GM19395 (cell line): ENCODE results near the gene BCAN.

Source experiments
- ATAC-seq: cut with Tn5 transposase; IDR thresholded peaks from one replicate; pipeline ENCODE4 v1.9.1; 2021; ENCODE audit warnings: mild to moderate bottlenecking, moderate library complexity; ENCODE audit not compliant: unreplicated experiment

Gene BCAN

DNA sequence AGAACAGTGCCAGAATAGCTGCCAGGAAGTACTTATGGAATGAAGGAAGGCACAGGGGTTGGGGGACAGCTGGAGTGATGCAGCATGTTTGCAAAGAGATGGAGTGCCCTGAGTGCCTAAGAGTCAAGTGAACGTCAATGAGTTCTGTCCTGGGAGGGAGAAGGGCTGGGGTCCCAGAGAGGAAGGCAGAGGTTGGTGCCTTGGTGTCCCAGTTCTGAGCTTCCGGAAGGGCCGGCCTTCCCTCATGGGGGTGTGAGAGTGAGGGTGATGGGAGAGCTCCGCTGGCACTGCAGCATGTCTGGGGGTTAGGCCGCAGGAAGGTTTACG is 17.7 kb downstream of the BCAN start:
- no peak for ATAC-seq

- ATAC-seq, result peak; percentile 50
Observed at GRCh38 chr1:156659988-156660751, 18.3 kb downstream of the BCAN start.

- ATAC-seq, result no peak
Observed at GRCh38 chr1:156660752-156661112, 18.8 kb downstream of the BCAN start.

DNA sequence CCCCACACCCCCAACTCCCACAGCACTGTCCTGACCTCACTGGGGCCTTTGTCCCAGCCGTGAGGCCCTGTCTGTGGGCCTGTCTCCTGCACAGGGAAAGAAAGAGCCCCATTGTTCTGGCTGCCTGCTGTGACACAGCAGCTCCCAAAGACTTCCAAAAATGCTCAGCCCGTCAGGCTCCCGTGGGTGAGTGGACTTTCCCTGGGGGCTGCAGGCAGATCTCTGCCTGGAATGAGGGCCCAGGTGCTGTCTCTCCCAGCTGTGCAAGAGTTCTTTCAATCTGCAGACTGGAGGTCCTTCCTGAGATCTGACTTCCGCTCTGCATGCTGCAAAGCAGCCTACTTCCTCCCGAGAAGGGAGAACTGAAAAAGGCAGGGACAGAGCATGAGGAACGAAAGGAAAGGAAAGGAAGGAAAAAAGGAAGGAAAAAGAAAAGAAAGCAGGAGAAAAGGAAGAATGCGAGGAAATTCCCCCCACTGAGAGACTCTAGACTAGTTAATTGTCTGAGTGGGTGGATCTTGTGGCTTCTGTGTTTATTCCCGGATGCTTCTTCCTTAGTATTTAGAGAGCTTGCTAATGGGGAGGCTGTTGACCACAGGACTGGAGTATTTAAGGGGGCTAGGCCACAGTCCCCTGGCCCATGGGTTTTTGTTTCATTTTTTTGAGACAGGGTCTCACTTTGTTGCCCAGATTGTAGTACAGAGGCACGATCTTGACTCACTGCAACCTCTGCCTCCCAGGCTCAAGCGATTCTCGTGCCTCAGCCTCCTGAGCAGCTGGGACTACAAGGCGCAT is 20.3 kb downstream of the BCAN start:
- ATAC-seq, result no peak

DNA sequence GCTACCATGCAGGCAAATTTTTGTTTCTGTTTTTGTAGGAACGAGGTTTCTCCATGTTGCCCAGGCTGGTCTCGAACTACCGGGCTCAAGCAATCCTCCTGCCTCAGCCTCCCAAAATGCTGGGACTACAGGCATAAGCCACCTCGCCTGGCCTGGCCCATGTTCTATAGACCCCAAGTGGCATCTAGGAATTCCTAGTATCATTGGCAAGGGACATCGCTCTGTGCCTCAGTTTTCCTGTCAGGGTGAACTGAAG is 20.8 kb downstream of the BCAN start:
- no peak for ATAC-seq

DNA sequence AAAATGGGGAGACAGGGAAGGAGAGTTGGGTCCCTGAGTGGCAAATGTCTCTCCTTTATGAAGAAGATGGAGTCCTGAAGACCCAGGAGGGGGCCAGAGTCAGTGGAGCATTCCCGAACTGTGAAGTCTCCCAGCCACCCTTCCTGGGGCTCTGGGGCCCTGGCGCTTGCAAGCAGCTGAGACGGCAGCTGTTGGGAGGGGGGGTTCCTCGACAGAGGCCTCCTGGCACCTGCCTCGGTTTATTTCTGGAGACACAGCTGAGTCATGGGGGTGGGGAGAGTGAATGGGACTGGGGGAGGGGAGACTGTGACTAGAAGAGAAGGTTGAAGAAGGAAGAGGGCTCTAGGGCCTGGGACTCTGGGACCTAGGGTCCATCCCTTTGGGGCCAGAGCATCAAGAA is 21.3 kb downstream of the BCAN start:
- ATAC-seq, result no peak

DNA sequence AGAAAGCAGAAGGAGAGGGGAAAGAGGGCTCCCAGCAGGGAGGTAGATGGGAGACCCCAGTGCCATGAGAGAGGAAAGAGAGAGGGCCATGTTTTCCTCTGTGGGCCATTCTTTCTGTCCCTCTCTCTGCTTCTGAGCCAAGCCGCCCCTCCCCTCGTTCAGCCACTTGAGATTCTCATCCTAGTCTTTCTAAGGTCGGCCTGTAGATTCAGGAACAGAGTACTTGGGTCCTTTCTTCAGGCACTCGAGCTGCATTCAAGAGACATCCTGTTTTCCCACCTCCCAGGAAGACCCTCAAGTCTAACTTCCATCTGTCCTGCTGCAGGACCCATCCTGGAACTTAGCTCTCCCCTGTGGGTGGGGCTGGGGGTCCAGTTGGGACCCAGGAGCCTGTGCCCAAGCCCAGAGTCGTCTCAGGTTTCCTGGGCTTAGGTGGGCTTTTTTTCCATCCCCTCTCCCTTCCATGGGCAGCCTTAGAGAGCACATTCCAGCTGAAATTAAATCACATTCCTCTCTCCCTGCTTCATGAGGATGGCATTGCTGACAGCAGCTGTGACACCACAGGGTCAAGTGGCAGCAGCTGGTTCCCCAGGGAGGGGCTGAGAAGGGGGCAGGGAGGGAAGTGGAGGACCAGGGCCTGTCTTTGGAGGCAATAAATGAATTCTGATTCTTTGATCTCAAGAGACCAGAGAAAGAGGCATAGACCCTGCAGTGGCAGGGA is 22.3 kb downstream of the BCAN start:
- ATAC-seq, result no peak

DNA sequence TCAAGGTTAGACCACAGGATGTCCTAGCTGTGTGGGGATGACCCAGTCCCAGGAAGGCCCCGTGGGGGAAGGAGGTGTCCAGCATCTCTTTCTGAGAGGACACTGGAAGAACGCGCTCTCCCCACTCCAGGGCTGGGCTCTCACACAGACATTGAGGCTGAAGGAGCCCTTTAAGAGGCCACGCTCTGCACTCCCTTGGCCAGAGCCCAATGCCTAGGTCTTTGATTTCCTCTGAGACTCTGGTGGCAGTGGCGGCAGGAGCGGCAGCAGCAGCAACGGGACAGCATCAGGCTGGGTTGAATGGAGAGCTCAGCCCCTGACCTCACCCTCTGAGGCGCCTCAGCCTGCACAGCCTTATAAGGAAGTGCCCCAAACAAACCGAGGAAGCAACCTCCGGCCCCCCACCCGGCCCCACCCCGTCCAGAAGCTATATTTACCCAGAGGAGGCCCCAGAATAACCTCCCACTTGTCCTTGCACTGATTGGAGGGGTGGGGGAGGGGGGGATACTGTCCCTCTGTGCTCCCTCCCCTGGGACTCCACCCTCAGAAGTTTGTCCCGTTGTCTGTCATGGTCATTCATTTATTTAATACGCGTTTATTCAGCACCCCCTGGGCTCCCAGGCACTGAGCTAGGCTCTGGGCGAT is 23.0 kb downstream of the BCAN start:
- no peak for ATAC-seq

- ATAC-seq, result no peak
Observed at GRCh38 chr1:156665539-156665938, 23.6 kb downstream of the BCAN start.

- ATAC-seq, result no peak
Observed at GRCh38 chr1:156666862-156667609, 25.1 kb downstream of the BCAN start.

DNA sequence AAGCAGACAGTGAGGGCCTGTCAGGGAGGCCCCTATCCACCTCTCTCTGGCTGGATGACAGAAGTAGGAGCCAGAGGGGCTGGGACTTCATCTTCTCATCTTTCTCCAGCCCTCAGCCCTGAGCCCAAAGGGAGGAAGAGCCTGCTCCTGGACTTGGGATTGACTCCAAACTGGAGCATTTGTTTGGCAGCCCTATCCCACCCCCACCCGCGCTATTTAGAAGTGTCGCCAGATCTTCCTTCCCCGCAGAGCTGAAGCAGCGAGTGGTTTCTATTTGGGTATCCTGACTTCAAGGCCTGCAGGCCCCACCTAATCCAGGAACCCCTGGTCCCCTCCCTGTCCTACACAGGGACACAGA is 25.7 kb downstream of the BCAN start:
- no peak for ATAC-seq

DNA sequence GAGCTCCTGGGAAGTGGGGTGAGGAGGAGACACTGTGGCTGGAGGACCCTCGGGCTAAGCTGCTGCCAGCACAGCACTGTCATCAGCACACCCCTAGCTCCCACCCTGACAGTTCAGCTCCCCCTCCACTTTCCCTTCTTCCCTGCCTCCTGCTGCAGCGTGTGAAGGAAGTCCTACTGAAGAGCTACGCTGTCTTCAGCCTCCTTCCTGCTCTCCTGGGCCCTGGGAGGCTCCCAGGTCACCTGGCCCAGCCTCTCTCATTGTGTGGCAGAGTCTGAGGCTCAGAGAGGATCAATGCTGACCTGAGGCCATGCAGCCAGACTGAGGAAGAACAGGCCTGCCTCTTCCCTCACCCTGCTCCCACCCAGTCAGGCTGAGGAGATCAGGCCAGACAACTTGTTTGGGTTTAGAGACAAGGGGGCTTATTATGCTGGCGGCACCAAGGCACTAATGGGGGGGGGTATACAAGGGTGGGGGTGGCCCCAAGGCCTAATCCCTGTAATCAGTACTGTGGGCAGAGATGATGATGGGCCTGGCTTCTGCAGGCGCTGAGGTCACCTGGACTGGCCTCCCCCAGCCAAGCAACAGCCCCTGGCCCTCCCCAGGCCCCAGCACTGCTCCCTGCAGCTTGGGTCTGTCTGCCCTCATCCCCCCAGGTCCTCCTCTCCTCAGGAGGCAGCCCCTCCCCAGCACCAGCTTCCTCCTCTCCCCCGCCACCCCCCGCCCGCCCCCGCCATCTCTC is 26.2 kb downstream of the BCAN start:
- ATAC-seq, result no peak

DNA sequence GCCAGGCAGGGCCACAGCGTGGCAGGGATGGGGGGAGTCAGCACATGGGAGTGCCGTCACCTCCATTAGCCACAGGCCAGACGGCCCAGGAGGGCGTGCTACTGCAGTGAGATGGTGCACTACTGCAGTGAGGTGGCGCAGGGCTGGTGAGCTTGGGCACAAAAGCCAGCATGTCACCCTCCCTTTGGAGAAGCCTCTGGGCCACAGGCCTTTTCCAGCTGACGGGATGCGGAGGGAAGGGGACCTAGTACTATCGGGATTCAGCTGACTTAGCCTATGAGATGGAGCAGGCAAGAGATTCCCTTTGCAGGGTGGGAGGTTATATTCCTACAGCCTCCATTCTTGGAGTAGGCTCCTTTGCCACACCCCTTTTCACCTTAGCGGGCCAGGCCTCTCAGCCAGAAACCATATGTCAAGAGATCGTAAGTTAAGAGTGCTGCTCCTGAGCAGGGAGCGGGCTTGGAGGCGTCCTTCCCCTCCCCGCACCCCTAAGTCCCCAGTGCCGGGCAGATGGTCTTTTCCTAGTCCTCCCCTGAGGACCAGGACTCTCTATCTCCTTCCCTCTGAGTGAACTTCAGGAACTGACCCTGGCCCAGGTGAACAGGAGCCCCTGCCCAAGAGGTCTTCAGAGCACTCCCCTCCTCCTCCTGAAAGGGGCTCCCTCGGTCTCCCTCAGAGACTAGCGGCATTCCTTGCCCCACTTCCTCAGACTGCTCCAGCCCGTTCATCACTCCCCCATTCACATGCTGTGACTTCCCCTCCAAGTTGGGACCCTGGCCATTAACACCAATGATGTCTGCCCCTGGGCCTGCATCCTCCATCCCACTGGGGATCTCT is 27.1 kb downstream of the BCAN start:
- ATAC-seq, result no peak

- no peak for ATAC-seq
Observed at GRCh38 chr1:156669794-156670193, 27.9 kb downstream of the BCAN start.

GRCh38 chr1:156670359-156670758 is 28.4 kb downstream of the BCAN start:
- ATAC-seq, result no peak

DNA sequence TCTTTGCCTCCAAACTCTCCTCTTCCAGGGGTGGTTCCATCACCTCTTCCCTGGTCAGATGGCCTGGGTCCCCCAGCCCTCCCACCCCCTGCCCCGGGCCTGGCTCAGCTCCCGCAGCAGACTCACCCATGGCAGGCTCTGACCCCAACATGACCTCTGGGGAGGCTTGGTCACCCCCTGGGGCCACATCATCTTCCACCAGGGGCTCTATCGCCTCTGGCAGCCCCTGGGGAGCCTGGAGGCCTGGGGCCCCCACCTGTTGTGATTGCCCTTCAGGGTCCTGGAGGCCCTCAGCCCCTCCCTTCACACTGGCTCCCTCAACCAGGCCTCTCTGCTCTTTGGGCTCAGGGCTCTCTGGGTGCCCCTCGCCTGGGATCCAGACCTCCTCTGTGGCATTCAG is 28.9 kb downstream of the BCAN start:
- ATAC-seq, result no peak

DNA sequence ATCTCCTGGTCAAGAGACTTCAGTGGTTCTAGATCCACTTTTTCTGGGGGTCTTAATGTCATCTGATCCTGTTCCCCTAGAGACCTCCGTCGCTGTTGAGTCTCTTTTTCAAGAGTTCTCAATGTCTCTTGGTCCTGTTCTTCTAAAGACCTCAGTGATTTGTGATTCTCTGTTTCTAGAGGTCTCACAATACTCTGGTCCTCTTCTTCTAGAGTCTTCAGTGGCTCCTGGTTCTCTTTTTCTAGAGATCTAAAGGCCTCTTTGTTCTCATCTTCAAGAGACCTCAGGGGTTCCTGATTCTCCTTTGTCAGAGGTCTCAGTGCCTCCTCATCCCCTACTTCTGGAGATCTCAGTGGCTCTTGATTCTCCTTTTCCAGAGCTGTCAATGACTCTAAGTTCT is 29.9 kb downstream of the BCAN start:
- ATAC-seq, result no peak

- ATAC-seq, result no peak
Observed at GRCh38 chr1:156673387-156674121, 31.6 kb downstream of the BCAN start.
